ENCODE results near the gene FXR2. TPM values are rescaled to one million over a fixed set of nuclear protein-coding genes. Genes with fewer than 3 reads are reported as not detected.

FXR2 gene
- polyA plus RNA-seq, 1 donor (not counting 4 experiments of a cell fraction or from before 2014, with no cell fraction given) = 30.6 TPM

GRCh38 chr17:7561589-7562207, 53.0 kb downstream of the FXR2 start, which contains the start of gene SENP3:
Gene SENP3, plus strand, starts transcription at chr17:7561919. Its CDS starts 1,158 bp downstream, at chr17:7563077.
- peak within 1 kb of the TSS; percentile 91 for H3K27ac ChIP-seq (ENCODE audit: control insufficient read depth, insufficient read depth, low read length)
- no peaks in the 10 kb centered on the region for H4K20me1 ChIP-seq (ENCODE audit: control insufficient read depth, extremely low read depth, insufficient read depth, low read length)
- H3K4me2 ChIP-seq (ENCODE audit: control insufficient read depth, extremely low read depth, insufficient read depth, low read depth, low read length) = peak within 1 kb of the TSS; percentile 99
- DNase-seq (ENCODE audit: low read depth, low spot score) = no peak
- peaks cover 39% of the 10 kb centered on the region for H3K79me2 ChIP-seq (ENCODE audit: control insufficient read depth, insufficient read depth, low read length)
- H3K4me3 ChIP-seq (ENCODE audit: control insufficient read depth in 2 of 3, extremely low read depth in 1 of 3, insufficient read depth in 2 of 3, low read depth in 1 of 3, low read length in 3 of 3) = peak within 1 kb of the TSS; percentile 75 to 86 (median 86)
- peak within 1 kb of the TSS; percentile 85 for H2AFZ ChIP-seq (ENCODE audit: control insufficient read depth, low read length)
- H3K4me1 ChIP-seq (ENCODE audit: control insufficient read depth, extremely low read depth, insufficient read depth, low read length) = peaks cover 42% of the 10 kb centered on the region
- H3K27me3 ChIP-seq (ENCODE audit: control insufficient read depth, extremely low read depth, insufficient read depth, low read length) = no peaks in the 10 kb centered on the region
- H3K36me3 ChIP-seq (ENCODE audit: control insufficient read depth in 2 of 2, extremely low read depth in 1 of 2, insufficient read depth in 2 of 2, low read length in 2 of 2) = peaks cover 8 to 25% of the 10 kb centered on the region in 2 experiments
- dilution Hi-C loops (cut with MboI; ENCODE audit: extremely low pct_ligation_motif_present, low sequenced_read_pairs) = no loop called here
- no peak for FAIRE-seq
- H3K9me3 ChIP-seq (ENCODE audit: control insufficient read depth, low read depth, low read length) = no peaks in the 10 kb centered on the region
- TF ChIP-seq EZH2 (IDR thresholded peaks at IDR 0.05; ENCODE audit: low read length) = no peak
- TF ChIP-seq, protein P1, sequence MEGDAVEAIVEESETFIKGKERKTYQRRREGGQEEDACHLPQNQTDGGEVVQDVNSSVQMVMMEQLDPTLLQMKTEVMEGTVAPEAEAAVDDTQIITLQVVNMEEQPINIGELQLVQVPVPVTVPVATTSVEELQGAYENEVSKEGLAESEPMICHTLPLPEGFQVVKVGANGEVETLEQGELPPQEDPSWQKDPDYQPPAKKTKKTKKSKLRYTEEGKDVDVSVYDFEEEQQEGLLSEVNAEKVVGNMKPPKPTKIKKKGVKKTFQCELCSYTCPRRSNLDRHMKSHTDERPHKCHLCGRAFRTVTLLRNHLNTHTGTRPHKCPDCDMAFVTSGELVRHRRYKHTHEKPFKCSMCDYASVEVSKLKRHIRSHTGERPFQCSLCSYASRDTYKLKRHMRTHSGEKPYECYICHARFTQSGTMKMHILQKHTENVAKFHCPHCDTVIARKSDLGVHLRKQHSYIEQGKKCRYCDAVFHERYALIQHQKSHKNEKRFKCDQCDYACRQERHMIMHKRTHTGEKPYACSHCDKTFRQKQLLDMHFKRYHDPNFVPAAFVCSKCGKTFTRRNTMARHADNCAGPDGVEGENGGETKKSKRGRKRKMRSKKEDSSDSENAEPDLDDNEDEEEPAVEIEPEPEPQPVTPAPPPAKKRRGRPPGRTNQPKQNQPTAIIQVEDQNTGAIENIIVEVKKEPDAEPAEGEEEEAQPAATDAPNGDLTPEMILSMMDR (optimal IDR thresholded peaks at IDR 0.05 in 1 of 3, IDR thresholded peaks at IDR 0.05 in 1 of 3, conservative IDR thresholded peaks at IDR 0.05 in 1 of 3; ENCODE audit: extremely low read depth in 1 of 3, insufficient read depth in 2 of 3, low read length in 3 of 3) = no peak
- no peaks in the 10 kb centered on the region for H3K9me1 ChIP-seq (ENCODE audit: control insufficient read depth, extremely low read depth, insufficient read depth, low read length)
- peak within 1 kb of the TSS; percentile 86 for H3K9ac ChIP-seq (ENCODE audit: control insufficient read depth, extremely low read depth, insufficient read depth, low read length)

GRCh38 chr17:7561028-7561575, 53.6 kb downstream of the FXR2 start:
- Histone ChIP-seq H3K4me3 (ENCODE audit: control insufficient read depth in 2 of 3, extremely low read depth in 1 of 3, insufficient read depth in 2 of 3, low read depth in 1 of 3, low read length in 3 of 3) (peak overlapping the region; percentile 75 to 86 (median 86)), H2AFZ (ENCODE audit: control insufficient read depth, low read length) (peak overlapping the region; percentile 85), H3K36me3 (ENCODE audit: control insufficient read depth in 2 of 2, extremely low read depth in 1 of 2, insufficient read depth in 2 of 2, low read length in 2 of 2) (peaks cover 8 to 24% of the 10 kb centered on the region in 2 experiments), H4K20me1 (ENCODE audit: control insufficient read depth, extremely low read depth, insufficient read depth, low read length) (no peaks in the 10 kb centered on the region), H3K4me1 (ENCODE audit: control insufficient read depth, extremely low read depth, insufficient read depth, low read length) (peaks cover 42% of the 10 kb centered on the region), H3K27ac (ENCODE audit: control insufficient read depth, insufficient read depth, low read length) (peak overlapping the region; percentile 91), H3K9me1 (ENCODE audit: control insufficient read depth, extremely low read depth, insufficient read depth, low read length) (no peaks in the 10 kb centered on the region), H3K27me3 (ENCODE audit: control insufficient read depth, extremely low read depth, insufficient read depth, low read length) (no peaks in the 10 kb centered on the region), H3K4me2 (ENCODE audit: control insufficient read depth, extremely low read depth, insufficient read depth, low read depth, low read length) (peak overlapping the region; percentile 99), H3K9me3 (ENCODE audit: control insufficient read depth, low read depth, low read length) (no peaks in the 10 kb centered on the region), H3K9ac (ENCODE audit: control insufficient read depth, extremely low read depth, insufficient read depth, low read length) (peak overlapping the region; percentile 86), H3K79me2 (ENCODE audit: control insufficient read depth, insufficient read depth, low read length) (peaks cover 39% of the 10 kb centered on the region)
- TF ChIP-seq, protein P1 (optimal IDR thresholded peaks at IDR 0.05 in 1 of 3, IDR thresholded peaks at IDR 0.05 in 1 of 3, conservative IDR thresholded peaks at IDR 0.05 in 1 of 3; ENCODE audit: extremely low read depth in 1 of 3, insufficient read depth in 2 of 3, low read length in 3 of 3) = peak; percentile 76 to 96 (median 92)
- TF ChIP-seq EZH2 (IDR thresholded peaks at IDR 0.05; ENCODE audit: low read length) = no peak
- DNase-seq (ENCODE audit: low read depth, low spot score) (no peak), FAIRE-seq (peak; percentile 90)
- dilution Hi-C loops (cut with MboI; ENCODE audit: extremely low pct_ligation_motif_present, low sequenced_read_pairs) = no loop called here
